ENCODE results near the gene GPR26. TPM values are rescaled to one million over a fixed set of nuclear protein-coding genes. Genes with fewer than 3 reads are reported as not detected.

GPR26 gene
- total and polyA plus RNA-seq, 2 experiments from 2014 or later: not detected

GRCh38 chr10:123720536-123720935 is 54.4 kb downstream of the GPR26 start:
- WGBS (ENCODE audit: low lambda C conversion rate, missing lambda C conversion rate): 74% methylated on average over 3 of the region's 3 CpGs
- Histone ChIP-seq H2AFZ (no peak overlapping the region), H3K4me2 (no peak overlapping the region), H3K79me2 (no peaks in the 10 kb centered on the region), H3K4me1 (ENCODE audit: insufficient read depth) (no peaks in the 10 kb centered on the region), H3K9me2 (replicated peaks; ENCODE audit: insufficient read depth) (no peaks in the 10 kb centered on the region), H3K4me3 (no peak overlapping the region), H3K36me3 (replicated peaks; ENCODE audit: insufficient read depth, low read depth) (no peaks in the 10 kb centered on the region), H3K27ac (no peak overlapping the region), H3K27me3 (no peaks in the 10 kb centered on the region), H3K9me3 (ENCODE audit: low read depth) (no peaks in the 10 kb centered on the region), H4K20me1 (ENCODE audit: insufficient read depth, poor library complexity, severe bottlenecking) (no peaks in the 10 kb centered on the region)
- no peak for TF ChIP-seq EZH2phosphoT487 (IDR thresholded peaks at IDR 0.05; ENCODE audit: low read depth, severe bottlenecking, unreplicated experiment)
- TF ChIP-seq, protein P1, sequence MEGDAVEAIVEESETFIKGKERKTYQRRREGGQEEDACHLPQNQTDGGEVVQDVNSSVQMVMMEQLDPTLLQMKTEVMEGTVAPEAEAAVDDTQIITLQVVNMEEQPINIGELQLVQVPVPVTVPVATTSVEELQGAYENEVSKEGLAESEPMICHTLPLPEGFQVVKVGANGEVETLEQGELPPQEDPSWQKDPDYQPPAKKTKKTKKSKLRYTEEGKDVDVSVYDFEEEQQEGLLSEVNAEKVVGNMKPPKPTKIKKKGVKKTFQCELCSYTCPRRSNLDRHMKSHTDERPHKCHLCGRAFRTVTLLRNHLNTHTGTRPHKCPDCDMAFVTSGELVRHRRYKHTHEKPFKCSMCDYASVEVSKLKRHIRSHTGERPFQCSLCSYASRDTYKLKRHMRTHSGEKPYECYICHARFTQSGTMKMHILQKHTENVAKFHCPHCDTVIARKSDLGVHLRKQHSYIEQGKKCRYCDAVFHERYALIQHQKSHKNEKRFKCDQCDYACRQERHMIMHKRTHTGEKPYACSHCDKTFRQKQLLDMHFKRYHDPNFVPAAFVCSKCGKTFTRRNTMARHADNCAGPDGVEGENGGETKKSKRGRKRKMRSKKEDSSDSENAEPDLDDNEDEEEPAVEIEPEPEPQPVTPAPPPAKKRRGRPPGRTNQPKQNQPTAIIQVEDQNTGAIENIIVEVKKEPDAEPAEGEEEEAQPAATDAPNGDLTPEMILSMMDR (IDR thresholded peaks at IDR 0.05; ENCODE audit: poor library complexity): no peak
- DNase-seq (ENCODE audit: low spot score): no peak

- Histone ChIP-seq H4K20me1 (ENCODE audit: insufficient read depth, poor library complexity, severe bottlenecking) (no peaks in the 10 kb centered on the region), H3K9me3 (ENCODE audit: low read depth) (no peaks in the 10 kb centered on the region)
These were observed 55.4 kb downstream of the GPR26 start for GRCh38 chr10:123721441-123722049.

GRCh38 chr10:123722351-123722750 is 56.2 kb downstream of the GPR26 start:
- no peak for DNase-seq (ENCODE audit: low spot score)
- H3K27me3 ChIP-seq: no peaks in the 10 kb centered on the region
- no peaks in the 10 kb centered on the region for H3K36me3 ChIP-seq (replicated peaks; ENCODE audit: insufficient read depth, low read depth)
- WGBS (ENCODE audit: low lambda C conversion rate, missing lambda C conversion rate): 87% methylated on average over 2 of the region's 2 CpGs
- no peaks in the 10 kb centered on the region for H4K20me1 ChIP-seq (ENCODE audit: insufficient read depth, poor library complexity, severe bottlenecking)
- H3K4me2 ChIP-seq: no peak overlapping the region
- H3K4me1 ChIP-seq (ENCODE audit: insufficient read depth): no peaks in the 10 kb centered on the region
- H3K4me3 ChIP-seq: no peak overlapping the region
- no peaks in the 10 kb centered on the region for H3K79me2 ChIP-seq
- TF ChIP-seq EZH2phosphoT487 (IDR thresholded peaks at IDR 0.05; ENCODE audit: low read depth, severe bottlenecking, unreplicated experiment) (no peak), EZH2 (IDR thresholded peaks at IDR 0.05; ENCODE audit: borderline replicate concordance) (no peak)
- TF ChIP-seq, protein P1 (IDR thresholded peaks at IDR 0.05; ENCODE audit: poor library complexity): no peak
- H2AFZ ChIP-seq: no peak overlapping the region
- H3K9me2 ChIP-seq (replicated peaks; ENCODE audit: insufficient read depth): no peaks in the 10 kb centered on the region
- H3K27ac ChIP-seq: no peak overlapping the region
- H3K9me3 ChIP-seq (ENCODE audit: low read depth): no peaks in the 10 kb centered on the region

More at GRCh38 chr10:123721441-123722049, 55.4 kb downstream of the GPR26 start:
- no peaks in the 10 kb centered on the region for H3K79me2 ChIP-seq
- no peak overlapping the region for H3K27ac ChIP-seq
- H3K4me1 ChIP-seq (ENCODE audit: insufficient read depth): no peaks in the 10 kb centered on the region
- no peak overlapping the region for H2AFZ ChIP-seq
- no peak for DNase-seq (ENCODE audit: low spot score)
- TF ChIP-seq, protein P1 (IDR thresholded peaks at IDR 0.05; ENCODE audit: poor library complexity): no peak
- no peak for TF ChIP-seq EZH2phosphoT487 (IDR thresholded peaks at IDR 0.05; ENCODE audit: low read depth, severe bottlenecking, unreplicated experiment)
- TF ChIP-seq EZH2 (IDR thresholded peaks at IDR 0.05; ENCODE audit: borderline replicate concordance): no peak
- H3K27me3 ChIP-seq: no peaks in the 10 kb centered on the region
- WGBS (ENCODE audit: low lambda C conversion rate, missing lambda C conversion rate): 84% methylated on average over 9 of the region's 9 CpGs
- no peaks in the 10 kb centered on the region for H3K9me2 ChIP-seq (replicated peaks; ENCODE audit: insufficient read depth)
- no peak overlapping the region for H3K4me3 ChIP-seq
- H3K36me3 ChIP-seq (replicated peaks; ENCODE audit: insufficient read depth, low read depth): no peaks in the 10 kb centered on the region
- H3K4me2 ChIP-seq: no peak overlapping the region
